ENCODE measurements around the gene LMO7. TPM values are rescaled to one million over a fixed set of nuclear protein-coding genes. Genes with fewer than 3 reads are reported as not detected.
A peak's percentile ranks its signal among the peaks of the same experiment; 100 is the strongest.

Gene LMO7
- total and polyA plus RNA-seq, 2 experiments from 2014 or later, result 47.2 to 105 TPM

DNA sequence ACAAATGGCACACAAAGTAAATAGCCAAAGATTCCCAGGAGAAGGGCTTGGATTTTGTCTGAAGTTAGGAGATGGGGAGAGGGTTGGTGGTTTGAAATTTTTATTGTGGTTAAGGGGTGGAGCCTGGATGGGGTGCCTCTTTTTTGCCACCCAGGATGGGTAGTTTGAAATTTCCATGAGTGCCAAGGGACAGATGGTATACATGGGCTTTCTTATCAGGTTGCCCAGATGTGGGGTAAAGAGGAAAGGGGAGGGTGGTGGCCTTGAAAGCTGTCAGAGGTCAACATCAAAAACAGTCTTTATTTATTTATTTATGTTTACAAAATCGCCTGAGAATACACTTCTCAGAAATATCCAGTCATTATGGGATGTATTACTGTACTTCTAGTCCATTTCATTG is 46.2 kb downstream of the LMO7 start:
- H3K9me2 ChIP-seq (replicated peaks; ENCODE audit: insufficient read depth), result no peaks in the 10 kb centered on the region
- no peaks in the 10 kb centered on the region for H3K4me1 ChIP-seq (ENCODE audit: insufficient read depth)
- H3K4me3 ChIP-seq, result no peak overlapping the region
- no peak overlapping the region for H3K27ac ChIP-seq
- H3K27me3 ChIP-seq, result no peaks in the 10 kb centered on the region
- no peak overlapping the region for H2AFZ ChIP-seq
- 82% methylated on average over 1 of the region's 1 CpG for WGBS (ENCODE audit: low lambda C conversion rate, missing lambda C conversion rate)
- no peak overlapping the region for H3K4me2 ChIP-seq
- no peaks in the 10 kb centered on the region for H3K9me3 ChIP-seq (ENCODE audit: low read depth)
- TF ChIP-seq, protein P1, sequence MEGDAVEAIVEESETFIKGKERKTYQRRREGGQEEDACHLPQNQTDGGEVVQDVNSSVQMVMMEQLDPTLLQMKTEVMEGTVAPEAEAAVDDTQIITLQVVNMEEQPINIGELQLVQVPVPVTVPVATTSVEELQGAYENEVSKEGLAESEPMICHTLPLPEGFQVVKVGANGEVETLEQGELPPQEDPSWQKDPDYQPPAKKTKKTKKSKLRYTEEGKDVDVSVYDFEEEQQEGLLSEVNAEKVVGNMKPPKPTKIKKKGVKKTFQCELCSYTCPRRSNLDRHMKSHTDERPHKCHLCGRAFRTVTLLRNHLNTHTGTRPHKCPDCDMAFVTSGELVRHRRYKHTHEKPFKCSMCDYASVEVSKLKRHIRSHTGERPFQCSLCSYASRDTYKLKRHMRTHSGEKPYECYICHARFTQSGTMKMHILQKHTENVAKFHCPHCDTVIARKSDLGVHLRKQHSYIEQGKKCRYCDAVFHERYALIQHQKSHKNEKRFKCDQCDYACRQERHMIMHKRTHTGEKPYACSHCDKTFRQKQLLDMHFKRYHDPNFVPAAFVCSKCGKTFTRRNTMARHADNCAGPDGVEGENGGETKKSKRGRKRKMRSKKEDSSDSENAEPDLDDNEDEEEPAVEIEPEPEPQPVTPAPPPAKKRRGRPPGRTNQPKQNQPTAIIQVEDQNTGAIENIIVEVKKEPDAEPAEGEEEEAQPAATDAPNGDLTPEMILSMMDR (IDR thresholded peaks at IDR 0.05; ENCODE audit: poor library complexity), result no peak
- TF ChIP-seq EZH2phosphoT487 (IDR thresholded peaks at IDR 0.05; ENCODE audit: low read depth, severe bottlenecking, unreplicated experiment) (no peak), EZH2 (IDR thresholded peaks at IDR 0.05; ENCODE audit: borderline replicate concordance) (no peak)
- H3K79me2 ChIP-seq, result no peaks in the 10 kb centered on the region
- H4K20me1 ChIP-seq (ENCODE audit: insufficient read depth, poor library complexity, severe bottlenecking), result no peaks in the 10 kb centered on the region
- no peak for DNase-seq (ENCODE audit: low spot score)
- H3K36me3 ChIP-seq (replicated peaks; ENCODE audit: insufficient read depth, low read depth), result no peaks in the 10 kb centered on the region

DNA sequence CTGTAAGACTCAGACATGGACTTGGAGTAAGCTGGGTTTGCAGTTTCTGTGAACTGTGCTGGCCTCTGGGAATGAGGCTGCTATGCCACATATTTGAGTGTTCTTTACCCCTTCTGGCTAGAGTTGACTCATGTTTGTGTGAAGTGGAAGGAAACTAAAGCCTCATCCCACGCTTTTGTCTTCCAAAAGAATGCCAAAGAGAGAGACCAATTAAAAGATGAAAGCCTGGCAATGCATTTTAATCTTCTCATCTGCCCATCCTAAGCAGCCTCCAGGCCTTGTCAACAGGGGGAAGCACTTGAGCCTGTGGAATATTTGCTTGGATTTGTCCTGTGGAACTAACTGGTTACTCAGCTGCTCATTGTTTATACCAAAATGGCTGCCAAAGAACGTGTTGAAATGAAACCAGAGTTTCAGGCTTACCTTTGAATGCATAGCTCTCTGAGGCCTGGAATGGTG is 49.1 kb downstream of the LMO7 start:
- H3K27ac ChIP-seq, result peak overlapping the region; percentile 55
- H3K9me2 ChIP-seq (replicated peaks; ENCODE audit: insufficient read depth), result no peaks in the 10 kb centered on the region
- no peaks in the 10 kb centered on the region for H3K36me3 ChIP-seq (replicated peaks; ENCODE audit: insufficient read depth, low read depth)
- no peaks in the 10 kb centered on the region for H3K79me2 ChIP-seq
- H3K9me3 ChIP-seq (ENCODE audit: low read depth), result no peaks in the 10 kb centered on the region
- H3K4me3 ChIP-seq, result no peak overlapping the region
- 64% methylated on average over 2 of the region's 2 CpGs for WGBS (ENCODE audit: low lambda C conversion rate, missing lambda C conversion rate)
- H3K4me1 ChIP-seq (ENCODE audit: insufficient read depth), result no peaks in the 10 kb centered on the region
- no peak for DNase-seq (ENCODE audit: low spot score)
- TF ChIP-seq, protein P1 (IDR thresholded peaks at IDR 0.05; ENCODE audit: poor library complexity), result peak; percentile 19
- TF ChIP-seq EZH2phosphoT487 (IDR thresholded peaks at IDR 0.05; ENCODE audit: low read depth, severe bottlenecking, unreplicated experiment) (no peak), EZH2 (IDR thresholded peaks at IDR 0.05; ENCODE audit: borderline replicate concordance) (no peak)
- peak overlapping the region; percentile 8 for H2AFZ ChIP-seq
- H3K27me3 ChIP-seq, result no peaks in the 10 kb centered on the region
- H4K20me1 ChIP-seq (ENCODE audit: insufficient read depth, poor library complexity, severe bottlenecking), result no peaks in the 10 kb centered on the region
- no peak overlapping the region for H3K4me2 ChIP-seq

DNA sequence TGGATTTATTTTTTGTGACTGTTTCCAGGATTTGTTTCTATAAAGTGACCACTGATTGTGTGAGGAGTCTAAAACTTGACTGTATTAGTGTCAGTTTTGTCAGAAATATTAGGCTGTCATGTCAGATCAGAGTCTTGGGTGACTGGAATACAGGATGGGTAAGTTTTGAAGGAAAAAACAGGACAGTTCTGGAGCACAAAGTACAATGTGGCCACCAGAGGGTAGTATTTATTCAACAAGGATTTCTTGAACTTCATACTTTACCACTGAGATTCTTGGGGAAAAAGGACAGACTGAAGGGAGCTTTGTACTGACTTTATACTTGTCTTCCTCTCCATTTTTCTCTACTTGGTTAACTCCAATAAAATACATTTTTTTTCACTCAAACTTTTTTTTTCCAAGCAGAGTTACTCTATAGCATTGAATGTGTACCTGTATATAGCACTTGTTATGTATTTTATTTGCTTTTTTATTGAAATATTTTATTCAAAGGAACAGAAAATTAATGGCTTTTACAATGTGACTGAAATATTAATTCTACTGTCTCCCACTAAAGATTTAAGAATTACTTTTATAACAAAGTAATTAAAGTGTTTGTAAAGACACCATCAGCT is 51.1 kb downstream of the LMO7 start:
- DNase-seq (ENCODE audit: low spot score), result peak; percentile 67
- no peaks in the 10 kb centered on the region for H3K36me3 ChIP-seq (replicated peaks; ENCODE audit: insufficient read depth, low read depth)
- H3K9me3 ChIP-seq (ENCODE audit: low read depth), result no peaks in the 10 kb centered on the region

More for the DNA sequence above, 51.1 kb downstream of the LMO7 start:
- Histone ChIP-seq H3K4me2 (no peak overlapping the region), H3K79me2 (no peaks in the 10 kb centered on the region), H3K4me1 (ENCODE audit: insufficient read depth) (no peaks in the 10 kb centered on the region), H2AFZ (no peak overlapping the region), H4K20me1 (ENCODE audit: insufficient read depth, poor library complexity, severe bottlenecking) (no peaks in the 10 kb centered on the region), H3K27ac (no peak overlapping the region), H3K27me3 (no peaks in the 10 kb centered on the region), H3K4me3 (no peak overlapping the region), H3K9me2 (replicated peaks; ENCODE audit: insufficient read depth) (no peaks in the 10 kb centered on the region)
- no peak for TF ChIP-seq EZH2phosphoT487 (IDR thresholded peaks at IDR 0.05; ENCODE audit: low read depth, severe bottlenecking, unreplicated experiment)
- TF ChIP-seq, protein P1 (IDR thresholded peaks at IDR 0.05; ENCODE audit: poor library complexity), result peak; percentile 65
